ENCODE results near the gene CPNE6. TPM values are rescaled to one million over a fixed set of nuclear protein-coding genes. Genes with fewer than 3 reads are reported as not detected.
"Not testable (repeated sequence)": the region's sequence is repeated elsewhere in the genome, so short reads cannot be mapped to it uniquely, and the experiment has no call there.

Gene CPNE6
- total RNA-seq, 2 donors from 2014 or later = 1.8 to 8.8 TPM

- intact Hi-C loops (cut with DNase I) = no loop called here
- 81% methylated on average over 4 of the region's 4 CpGs for WGBS
- TF ChIP-seq POLR2A (IDR thresholded peaks at IDR 0.05) = no peak
- TF ChIP-seq POLR2AphosphoS5 (IDR thresholded peaks at IDR 0.05) = no peak
- TF ChIP-seq CTCF (IDR thresholded peaks at IDR 0.05) = no peak
These were observed 29.0 kb downstream of the CPNE6 start for GRCh38 chr14:24100197-24100981.

GRCh38 chr14:24100982-24101494 is 29.7 kb downstream of the CPNE6 start:
- no peak overlapping the region for H3K27ac ChIP-seq
- no peak for DNase-seq (ENCODE audit: low spot score)
- intact Hi-C loops (cut with DNase I) = no loop called here
- no peaks in the 10 kb centered on the region for H3K27me3 ChIP-seq (replicated peaks; ENCODE audit: insufficient read depth)
- no peak overlapping the region for H3K4me3 ChIP-seq
- no peaks in the 10 kb centered on the region for H3K4me1 ChIP-seq (replicated peaks)
- H3K36me3 ChIP-seq = no peaks in the 10 kb centered on the region
- TF ChIP-seq CTCF (IDR thresholded peaks at IDR 0.05) (no peak), POLR2A (IDR thresholded peaks at IDR 0.05) (no peak), POLR2AphosphoS5 (IDR thresholded peaks at IDR 0.05) (no peak)
- no peaks in the 10 kb centered on the region for H3K9me3 ChIP-seq
- 85% methylated on average over 3 of the region's 3 CpGs for WGBS

More at GRCh38 chr14:24100197-24100981, 29.0 kb downstream of the CPNE6 start:
- H3K4me1 ChIP-seq (replicated peaks) = no peaks in the 10 kb centered on the region
- no peaks in the 10 kb centered on the region for H3K36me3 ChIP-seq
- no peaks in the 10 kb centered on the region for H3K9me3 ChIP-seq
- no peaks in the 10 kb centered on the region for H3K27me3 ChIP-seq (replicated peaks; ENCODE audit: insufficient read depth)
- no peak overlapping the region for H3K27ac ChIP-seq
- no peak for DNase-seq (ENCODE audit: low spot score)
- H3K4me3 ChIP-seq = no peak overlapping the region

- no peaks in the 10 kb centered on the region for H3K36me3 ChIP-seq
These were observed 31.1 kb downstream of the CPNE6 start for GRCh38 chr14:24102357-24103048.

GRCh38 chr14:24103451-24103850 is 32.1 kb downstream of the CPNE6 start:
- Histone ChIP-seq H3K36me3 (no peaks in the 10 kb centered on the region), H3K27me3 (replicated peaks; ENCODE audit: insufficient read depth) (no peaks in the 10 kb centered on the region), H3K4me3 (no peak overlapping the region), H3K4me1 (replicated peaks) (no peaks in the 10 kb centered on the region), H3K9me3 (no peaks in the 10 kb centered on the region), H3K27ac (no peak overlapping the region)
- TF ChIP-seq CTCF (IDR thresholded peaks at IDR 0.05) (no peak), POLR2AphosphoS5 (IDR thresholded peaks at IDR 0.05) (no peak), POLR2A (IDR thresholded peaks at IDR 0.05) (no peak)
- intact Hi-C loops (cut with DNase I) = no loop called here
- no peak for DNase-seq (ENCODE audit: low spot score)
- 82% methylated on average over 13 of the region's 13 CpGs for WGBS

More at GRCh38 chr14:24102357-24103048, 31.1 kb downstream of the CPNE6 start:
- TF ChIP-seq POLR2AphosphoS5 (IDR thresholded peaks at IDR 0.05) (no peak), CTCF (IDR thresholded peaks at IDR 0.05) (no peak), POLR2A (IDR thresholded peaks at IDR 0.05) (no peak)
- H3K9me3 ChIP-seq = no peaks in the 10 kb centered on the region
- DNase-seq (ENCODE audit: low spot score) = no peak
- no peak overlapping the region for H3K4me3 ChIP-seq
- no peaks in the 10 kb centered on the region for H3K4me1 ChIP-seq (replicated peaks)
- intact Hi-C loops (cut with DNase I) = no loop called here
- no peak overlapping the region for H3K27ac ChIP-seq
- 83% methylated on average over 7 of the region's 7 CpGs for WGBS
- H3K27me3 ChIP-seq (replicated peaks; ENCODE audit: insufficient read depth) = no peaks in the 10 kb centered on the region

- not testable (repeated sequence) for DNase-seq (ENCODE audit: low spot score); H3K4me1 ChIP-seq (replicated peaks); H3K9me3 ChIP-seq; H3K27me3 ChIP-seq (replicated peaks; ENCODE audit: insufficient read depth); H3K36me3 ChIP-seq; H3K27ac ChIP-seq; H3K4me3 ChIP-seq
- 91% methylated on average over 8 of the region's 8 CpGs for WGBS
- intact Hi-C loops (cut with DNase I) = loop anchor here (5.0 kb wide), 1 partner anchor 48 kb away; no protein-coding TSS in a partner anchor
These were observed 34.4 kb downstream of the CPNE6 start for GRCh38 chr14:24105609-24106239.
